Right lobe of liver (tissue), 6 donors: ENCODE measurements around the gene AAMP. TPM values are rescaled to one million over a fixed set of nuclear protein-coding genes. Genes with fewer than 3 reads are reported as not detected.
"Not testable (repeated sequence)": the region's sequence is repeated elsewhere in the genome, so short reads cannot be mapped to it uniquely, and the experiment has no call there.

Experiments used
- ATAC-seq, 4 donors: fragments of 200-7000 bp; cut with Tn5 transposase; one replicate each; pipeline ENCODE4 v1.9.1; 2020; ENCODE audit warnings: mild to moderate bottlenecking in 4 of 4, moderate library complexity in 4 of 4
- DNase-seq, 3 donors: peaks; one replicate each; pipeline ENCODE4 v3.0.0-alpha.2; 2020
- H3K27ac ChIP-seq, 3 donors: fragments of 200-600 bp; one replicate each; pipeline ENCODE4 v1.8.0; 2022
- H3K27me3 ChIP-seq, 2 donors: fragments of 200-600 bp; one replicate each; pipeline ENCODE4 v1.8.0; 2022
- H3K36me3 ChIP-seq, 4 donors: fragments of 200-600 bp; sonication (generic) in 1 of 4; one replicate each; pipeline versions ENCODE4 v1.5.1 to v1.8.0; 2017 to 2022; ENCODE audit warnings: control low read depth in 1 of 4
- H3K4me1 ChIP-seq, 4 donors: fragments of 200-600 bp; sonication (generic) in 1 of 4; one replicate each; pipeline versions ENCODE4 v1.5.1 to v1.8.0; 2017 to 2022; ENCODE audit warnings: control low read depth in 1 of 4
- H3K4me3 ChIP-seq, 3 donors: fragments of 200-600 bp; one replicate each; pipeline ENCODE4 v1.8.0; 2022
- H3K9me3 ChIP-seq, 4 donors: fragments of 200-600 bp; sonication (generic) in 1 of 4; one replicate each; pipeline versions ENCODE4 v1.5.1 to v1.8.0; 2017 to 2022; ENCODE audit warnings: control low read depth in 1 of 4
- CTCF ChIP-seq, 4 donors: fragments of 200-600 bp in 3 of 4; fragments of 450-650 bp in 1 of 4; IDR thresholded peaks; one replicate each; pipeline versions ENCODE4 v1.5.1 to v1.8.0; 2016 to 2022; ENCODE audit warnings: antibody characterized with exemption in 4 of 4, mild to moderate bottlenecking in 2 of 4
- POLR2A ChIP-seq: fragments of 450-650 bp; IDR thresholded peaks from one replicate; pipeline ENCODE4 v1.6.1; 2017; ENCODE audit warnings: antibody characterized with exemption, mild to moderate bottlenecking
- WGBS: methylation state at CpG from one replicate; pipeline ENCODE4 v1.1.6; 2018; ENCODE audit warnings: low coverage, low lambda C conversion rate; ENCODE audit not compliant: insufficient coverage; ENCODE audit errors: missing lambda C conversion rate; 5-methylcytosine and 5-hydroxymethylcytosine counted together
- intact Hi-C, 2 donors: fragments of 100-400 bp; cut with DNase I; formaldehyde crosslinking; loops; one replicate each; pipeline versions ENCODE4 v1.11.2 to v1.14.1; 2022
- total RNA-seq, 6 experiments: library from RNA; depleted of rRNA in 2 of 6; stranded (reverse); fragments of >200 nt in 2 of 6; fragmentation: NEBNext Ultra II Directional in 3 of 6; extraction: Animal tissue kit (Norgen Biotek cat#: 25700) in 3 of 6; gene quantifications; one replicate each; pipeline versions ENCODE4 v1.1.0 to v1.2.4, GENCODE V29; 2016 to 2023
- donor health status: DM: no; HTN: yes; CAD: no.
- donor health status: DM: no; HTN: no; CAD: no.
- donor health status: DM: no; HTN: no; CAD: no.
- donor health status: DM: no; HTN: yes; CAD: no.
- donor health status: DM: no; HTN: yes; CAD: no.

AAMP gene
- total RNA-seq, 6 experiments from 2014 or later = 40.0 to 99.5 (median 45.2) TPM

- ATAC-seq = no peak
- H3K9me3 ChIP-seq = no peaks in the 10 kb centered on the region
- no peaks in the 10 kb centered on the region for H3K27me3 ChIP-seq
- intact Hi-C loops = no loop called here
- peaks cover 0 to 23% (median 15%) of the 10 kb centered on the region in 4 donors for H3K4me1 ChIP-seq
- H3K27ac ChIP-seq = no peak overlapping the region
- TF ChIP-seq CTCF (IDR thresholded peaks at IDR 0.05) = no peak
- TF ChIP-seq POLR2A = no peak
- DNase-seq = no peak
- WGBS = 60% methylated on average over 1 of the region's 2 CpGs
- H3K36me3 ChIP-seq = peaks cover 11 to 52% (median 37%) of the 10 kb centered on the region in 4 donors
- H3K4me3 ChIP-seq = no peak overlapping the region
These were observed 3.9 kb upstream of the AAMP start for GRCh38 chr2:218273908-218274249.

- Histone ChIP-seq H3K4me1 (peaks cover 0 to 28% (median 17%) of the 10 kb centered on the region in 4 donors), H3K36me3 (peaks cover 11 to 49% (median 33%) of the 10 kb centered on the region in 4 donors), H3K27ac (peak overlapping the region in 2 of 3 donors; percentile 6 to 12)
- H3K9me3 ChIP-seq, H3K4me3 ChIP-seq, DNase-seq, intact Hi-C loops, H3K27me3 ChIP-seq, ATAC-seq: not testable (repeated sequence)
- 78% methylated on average over 8 of the region's 8 CpGs for WGBS
These were observed 3.4 kb upstream of the AAMP start for GRCh38 chr2:218273214-218273907.

GRCh38 chr2:218272531-218273212, 2.7 kb upstream of the AAMP start:
- Histone ChIP-seq H3K27me3 (no peaks in the 10 kb centered on the region), H3K27ac (peak overlapping the region in 2 of 3 donors; percentile 6 to 12), H3K4me1 (peaks cover 0 to 32% (median 17%) of the 10 kb centered on the region in 4 donors), H3K9me3 (no peaks in the 10 kb centered on the region), H3K36me3 (peaks cover 11 to 46% (median 33%) of the 10 kb centered on the region in 4 donors), H3K4me3 (no peak overlapping the region)
- TF ChIP-seq CTCF (IDR thresholded peaks at IDR 0.05) (peak; percentile 79 to 87 (median 86)), POLR2A (no peak)
- WGBS = 7% methylated on average over 13 of the region's 18 CpGs
- DNase-seq = peak; percentile 79 to 87 (median 86)
- intact Hi-C loops = no loop called here
- ATAC-seq = peak; percentile 52 to 66 (median 60)

- Histone ChIP-seq H3K27me3 (no peaks in the 10 kb centered on the region), H3K9me3 (no peaks in the 10 kb centered on the region), H3K4me1 (peaks cover 0 to 32% (median 17%) of the 10 kb centered on the region in 4 donors), H3K4me3 (no peak overlapping the region), H3K27ac (no peak overlapping the region), H3K36me3 (peaks cover 11 to 44% (median 32%) of the 10 kb centered on the region in 4 donors)
- DNase-seq (no peak), ATAC-seq (no peak)
- WGBS = 27% methylated on average over 4 of the region's 5 CpGs
- TF ChIP-seq CTCF (IDR thresholded peaks at IDR 0.05) (no peak), POLR2A (no peak)
- intact Hi-C loops = no loop called here
These were observed 2.1 kb upstream of the AAMP start for GRCh38 chr2:218271865-218272530.

- intact Hi-C loops = no loop called here
- H3K4me3 ChIP-seq = peak overlapping the region; percentile 66 to 96 (median 95)
- DNase-seq (no peak), ATAC-seq (no peak)
- H3K36me3 ChIP-seq = peaks cover 10 to 41% (median 27%) of the 10 kb centered on the region in 4 donors
- peak overlapping the region in 2 of 3 donors; percentile 45 to 52 for H3K27ac ChIP-seq
- peaks cover 0 to 32% (median 17%) of the 10 kb centered on the region in 4 donors for H3K4me1 ChIP-seq
- H3K27me3 ChIP-seq = no peaks in the 10 kb centered on the region
- 15% methylated on average over 4 of the region's 4 CpGs for WGBS
- no peaks in the 10 kb centered on the region for H3K9me3 ChIP-seq
- TF ChIP-seq CTCF (IDR thresholded peaks at IDR 0.05) = no peak
- TF ChIP-seq POLR2A = no peak
These were observed 1.5 kb upstream of the AAMP start for GRCh38 chr2:218271487-218271797.
